Skeletal muscle tissue (tissue), 4 donors: Measurements from ENCODE around the gene PARD3B. TPM values are rescaled to one million over a fixed set of nuclear protein-coding genes. Genes with fewer than 3 reads are reported as not detected.

ENCODE experiments used
- H3K27ac ChIP-seq: one replicate; pipeline ENCODE4 v1.7.0; 2013; ENCODE audit warnings: mild to moderate bottlenecking, low read depth, low read length, inconsistent platforms
- H3K27me3 ChIP-seq, 3 donors: one replicate each; pipeline ENCODE4 v1.7.0; 2013; ENCODE audit warnings: low read length in 3 of 3; ENCODE audit not compliant: control insufficient read depth in 3 of 3, insufficient read depth in 3 of 3
- H3K36me3 ChIP-seq, 3 donors: one replicate each; pipeline ENCODE4 v1.7.0; 2013; ENCODE audit warnings: low read length in 3 of 3; ENCODE audit not compliant: control insufficient read depth in 3 of 3, insufficient read depth in 3 of 3
- H3K4me1 ChIP-seq, 3 donors: one replicate each; pipeline ENCODE4 v1.7.0; 2013; ENCODE audit warnings: low read length in 3 of 3, mild to moderate bottlenecking in 3 of 3; ENCODE audit not compliant: control insufficient read depth in 3 of 3, insufficient read depth in 3 of 3
- H3K4me3 ChIP-seq, 3 donors: one replicate each; pipeline ENCODE4 v1.7.0; 2013; ENCODE audit warnings: low read length in 3 of 3
- H3K9ac ChIP-seq, 3 donors: one replicate each; pipeline ENCODE4 v1.7.0; 2013; ENCODE audit warnings: low read length in 3 of 3, mild to moderate bottlenecking in 3 of 3, moderate library complexity in 2 of 3, low read depth in 1 of 3
- H3K9me3 ChIP-seq, 3 donors: one replicate each; pipeline ENCODE4 v1.7.0; 2013; ENCODE audit warnings: low read length in 3 of 3; ENCODE audit not compliant: control insufficient read depth in 3 of 3
- total RNA-seq: library from RNA; depleted of rRNA; stranded (reverse); fragments of >200 nt; gene quantifications from one replicate; pipeline ENCODE4 v1.2.3, GENCODE V29; 2014
- donor health status: Osteomylitis.

The PARD3B gene
- total RNA-seq, 1 donor from 2014 or later: 19.8 TPM

DNA sequence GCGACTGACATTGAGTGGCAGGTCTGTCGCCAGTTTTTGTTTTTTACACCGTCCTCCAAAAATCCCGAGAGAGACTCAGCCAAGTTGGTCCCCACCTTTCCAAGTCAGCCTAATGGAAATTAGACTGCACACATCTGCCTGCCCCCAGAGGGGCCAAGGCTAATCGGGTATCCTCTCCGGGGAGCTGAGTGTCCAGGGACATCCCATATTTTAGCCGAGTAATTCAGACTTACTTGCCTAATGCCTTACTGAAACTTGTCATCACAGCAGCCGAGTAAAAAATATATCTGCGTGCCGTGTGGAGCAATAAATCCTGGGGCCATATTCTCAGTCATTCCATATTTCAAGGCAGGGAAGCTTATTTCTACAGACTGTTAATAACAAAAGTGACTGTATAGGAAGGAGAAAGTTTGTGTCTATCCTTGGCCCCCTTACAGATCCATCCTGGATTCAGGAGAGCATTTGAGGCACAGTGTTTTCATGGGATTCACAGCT, 1098.2 kb downstream of the PARD3B start:
- H3K4me3 ChIP-seq: no peak overlapping the region

DNA sequence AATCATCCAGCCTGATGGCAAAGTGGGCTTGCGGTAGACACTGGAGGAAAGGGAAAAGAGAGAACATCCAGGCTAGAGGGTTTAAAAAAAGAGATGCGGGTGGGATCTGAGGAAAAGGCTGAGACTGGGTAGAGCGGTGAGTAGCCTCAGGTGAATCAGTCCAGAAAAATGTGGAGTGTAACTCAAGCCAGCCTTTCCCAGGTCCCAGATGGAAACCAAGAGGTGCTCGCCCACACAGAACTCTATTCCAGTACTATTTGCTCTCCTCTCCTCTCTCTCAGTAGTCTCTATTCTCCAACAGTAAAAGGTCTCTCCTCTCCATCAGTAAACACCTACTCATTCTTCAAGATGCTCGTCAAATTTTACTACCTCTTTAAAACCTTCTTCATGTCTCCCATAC, 1098.7 kb downstream of the PARD3B start:
- Histone ChIP-seq H3K9ac (no peak overlapping the region), H3K27me3 (no peaks in the 10 kb centered on the region), H3K9me3 (peaks cover 0 to 9% (median 0%) of the 10 kb centered on the region in 3 donors), H3K4me1 (no peaks in the 10 kb centered on the region), H3K36me3 (no peaks in the 10 kb centered on the region), H3K27ac (no peak overlapping the region), H3K4me3 (no peak overlapping the region)

More for the DNA sequence above, 1098.2 kb downstream of the PARD3B start:
- H3K9me3 ChIP-seq: peaks cover 0 to 9% (median 0%) of the 10 kb centered on the region in 3 donors
- no peaks in the 10 kb centered on the region for H3K27me3 ChIP-seq
- no peak overlapping the region for H3K9ac ChIP-seq
- H3K27ac ChIP-seq: no peak overlapping the region
- H3K36me3 ChIP-seq: no peaks in the 10 kb centered on the region
- H3K4me1 ChIP-seq: no peaks in the 10 kb centered on the region

DNA sequence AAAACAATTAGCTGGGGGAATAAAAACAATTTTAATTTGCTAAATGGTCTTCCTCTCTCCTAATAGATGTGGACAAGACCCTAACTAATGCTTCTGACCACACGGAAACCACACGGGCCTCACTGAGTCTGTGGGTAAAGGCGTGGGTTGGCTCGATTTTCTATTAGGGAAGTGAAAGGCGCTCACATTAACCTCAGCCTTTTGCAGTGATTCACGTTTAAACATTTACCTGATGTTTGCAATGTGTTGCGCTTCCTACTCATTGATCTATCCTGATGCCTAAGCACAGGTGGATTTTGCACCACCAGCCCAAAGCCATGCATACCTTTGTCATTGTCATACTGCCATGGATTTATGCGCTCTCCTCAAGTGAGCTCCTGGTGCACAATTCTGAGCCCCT, 1101.4 kb downstream of the PARD3B start:
- H3K9ac ChIP-seq: no peak overlapping the region
- H3K9me3 ChIP-seq: no peaks in the 10 kb centered on the region
- no peak overlapping the region for H3K4me3 ChIP-seq
- no peaks in the 10 kb centered on the region for H3K4me1 ChIP-seq
- H3K27ac ChIP-seq: no peak overlapping the region
- H3K27me3 ChIP-seq: no peaks in the 10 kb centered on the region
- H3K36me3 ChIP-seq: no peaks in the 10 kb centered on the region

DNA sequence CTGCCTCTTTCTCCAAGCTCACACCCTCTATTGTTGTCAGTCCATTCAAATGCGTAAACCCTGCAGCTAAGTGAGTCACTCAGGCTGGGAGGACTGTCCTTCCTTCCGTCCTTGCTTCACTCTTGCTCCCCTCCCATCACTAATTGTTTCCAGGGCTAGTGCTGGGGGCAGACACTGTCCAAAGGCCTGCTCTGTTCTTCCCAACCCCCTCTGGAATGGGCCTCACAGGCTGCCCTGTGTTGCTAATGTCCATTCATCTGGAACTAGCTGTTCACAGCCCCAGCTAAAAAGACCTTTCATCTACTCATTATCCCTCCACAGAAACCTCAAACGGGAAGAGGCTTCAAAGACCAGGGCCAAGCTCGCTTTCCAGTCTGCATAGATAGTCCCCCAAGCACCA, 1105.2 kb downstream of the PARD3B start:
- Histone ChIP-seq H3K9me3 (no peaks in the 10 kb centered on the region), H3K9ac (no peak overlapping the region), H3K27me3 (no peaks in the 10 kb centered on the region), H3K4me3 (no peak overlapping the region), H3K4me1 (no peaks in the 10 kb centered on the region), H3K36me3 (no peaks in the 10 kb centered on the region), H3K27ac (no peak overlapping the region)

DNA sequence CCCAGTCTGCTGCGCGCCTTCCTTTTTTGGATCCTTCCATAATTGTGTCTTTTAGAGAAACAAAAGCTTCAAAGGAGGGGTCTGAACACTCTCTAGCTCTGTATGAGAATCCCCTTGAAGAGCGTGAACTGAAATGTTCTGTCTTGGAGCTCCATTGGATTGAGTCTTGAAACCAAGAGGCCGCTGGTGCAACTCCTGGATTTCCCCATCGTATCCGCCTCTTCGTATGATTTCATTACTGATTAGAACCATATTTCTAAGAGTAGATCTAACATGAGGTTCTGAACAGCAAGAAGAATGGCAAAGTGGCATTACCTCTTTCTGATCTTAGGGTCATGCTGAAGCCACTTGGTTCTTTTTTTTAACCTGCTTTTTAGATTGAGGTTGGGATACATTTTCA, 1105.7 kb downstream of the PARD3B start:
- Histone ChIP-seq H3K27ac (no peak overlapping the region), H3K9ac (no peak overlapping the region), H3K4me3 (no peak overlapping the region), H3K36me3 (no peaks in the 10 kb centered on the region), H3K27me3 (no peaks in the 10 kb centered on the region), H3K4me1 (no peaks in the 10 kb centered on the region), H3K9me3 (no peaks in the 10 kb centered on the region)

DNA sequence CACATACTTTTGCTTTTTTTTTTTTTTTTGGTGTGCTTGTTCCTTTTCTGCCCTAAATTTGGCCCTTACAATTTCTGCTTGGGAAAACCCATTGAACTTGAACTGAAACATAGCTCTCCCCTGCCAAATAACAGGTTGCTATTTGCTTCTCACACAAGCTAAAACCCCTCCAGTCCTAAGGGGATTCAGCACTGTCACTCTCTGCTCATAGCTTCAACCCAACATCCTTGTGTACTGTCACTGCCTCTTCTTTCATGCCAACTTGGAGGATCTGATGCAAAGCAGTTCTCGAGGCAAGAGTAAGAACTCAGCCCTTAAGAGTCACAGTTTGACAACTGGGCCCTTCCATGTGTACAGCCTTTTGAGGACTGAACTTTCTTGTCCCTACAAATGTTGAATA, 1106.4 kb downstream of the PARD3B start:
- no peaks in the 10 kb centered on the region for H3K9me3 ChIP-seq
- H3K9ac ChIP-seq: no peak overlapping the region
- no peaks in the 10 kb centered on the region for H3K36me3 ChIP-seq
- no peak overlapping the region for H3K27ac ChIP-seq
- no peaks in the 10 kb centered on the region for H3K4me1 ChIP-seq
- H3K4me3 ChIP-seq: no peak overlapping the region
- no peaks in the 10 kb centered on the region for H3K27me3 ChIP-seq

DNA sequence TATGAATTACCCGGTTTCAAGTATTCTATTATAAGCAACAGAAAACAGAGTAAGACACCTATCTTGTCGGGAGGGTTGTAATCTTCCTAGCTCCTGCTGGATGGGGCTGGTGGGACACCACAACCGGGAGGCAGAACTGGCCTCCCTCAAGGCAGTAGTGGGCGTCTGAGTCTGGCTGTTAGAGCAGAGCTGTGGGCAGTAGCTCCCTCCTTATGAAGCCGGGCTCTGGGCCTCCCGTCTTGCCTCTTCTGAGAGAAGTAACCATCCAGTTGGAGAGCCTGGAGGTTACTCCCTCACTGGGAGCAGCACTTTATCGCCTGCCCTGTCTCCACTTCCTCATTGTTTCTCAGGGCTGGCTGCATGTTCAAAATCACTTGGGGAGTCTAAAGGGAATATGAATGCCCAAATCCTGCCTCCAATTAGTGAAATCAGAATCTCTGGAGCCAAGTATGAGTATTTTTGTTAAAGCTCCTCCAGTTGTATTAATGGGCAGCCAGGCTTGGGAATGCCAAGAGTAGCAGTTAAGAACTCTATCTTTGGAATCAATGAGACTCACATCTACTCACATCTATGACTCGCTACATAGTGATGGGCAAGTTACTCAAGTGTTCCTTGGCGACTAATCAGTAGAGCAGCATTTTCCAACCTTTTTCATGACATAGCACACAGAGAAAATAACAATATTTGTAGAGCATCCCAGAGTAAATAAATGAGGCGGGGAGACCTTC, 1109.8 kb downstream of the PARD3B start:
- no peak overlapping the region for H3K27ac ChIP-seq
- no peaks in the 10 kb centered on the region for H3K9me3 ChIP-seq
- H3K4me3 ChIP-seq: no peak overlapping the region
- no peaks in the 10 kb centered on the region for H3K27me3 ChIP-seq
- H3K36me3 ChIP-seq: no peaks in the 10 kb centered on the region
- peaks cover 0 to 7% (median 3%) of the 10 kb centered on the region in 3 donors for H3K4me1 ChIP-seq
- no peak overlapping the region for H3K9ac ChIP-seq

DNA sequence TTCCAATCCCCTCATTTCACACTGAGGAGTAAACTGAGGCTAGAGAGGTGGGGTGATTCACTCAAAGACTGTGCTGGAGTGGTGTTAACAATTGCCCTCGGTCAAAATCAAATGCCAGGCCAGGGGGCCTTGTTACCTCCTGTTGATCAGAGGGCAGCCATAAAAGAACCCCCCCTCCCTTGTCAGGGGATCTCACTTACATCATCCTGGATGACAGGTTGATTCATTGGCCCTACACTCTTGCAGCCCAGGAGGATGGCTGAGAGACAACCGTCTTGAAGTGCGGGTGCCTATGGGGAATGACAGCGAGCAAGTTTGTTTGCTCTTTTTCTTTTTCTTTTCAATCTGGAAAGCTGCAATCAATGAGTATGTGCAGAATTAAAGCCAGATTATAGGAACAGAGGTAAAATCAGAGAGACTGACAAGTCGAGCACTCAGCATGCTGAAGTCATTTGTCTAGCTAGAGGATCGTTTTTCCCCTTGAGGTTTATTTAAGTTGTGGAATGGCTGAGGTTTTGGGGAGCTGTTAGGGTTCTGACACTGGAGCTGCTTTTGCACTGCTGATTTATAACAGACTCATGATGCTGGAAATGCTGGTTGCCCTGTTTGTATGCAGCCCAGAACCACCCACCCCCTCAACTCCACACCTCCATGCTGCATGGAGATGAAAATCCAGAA, 1110.6 kb downstream of the PARD3B start:
- Histone ChIP-seq H3K27me3 (no peaks in the 10 kb centered on the region), H3K4me1 (peaks cover 5 to 9% (median 8%) of the 10 kb centered on the region in 3 donors), H3K9ac (no peak overlapping the region), H3K27ac (no peak overlapping the region), H3K4me3 (no peak overlapping the region), H3K36me3 (no peaks in the 10 kb centered on the region), H3K9me3 (no peaks in the 10 kb centered on the region)

DNA sequence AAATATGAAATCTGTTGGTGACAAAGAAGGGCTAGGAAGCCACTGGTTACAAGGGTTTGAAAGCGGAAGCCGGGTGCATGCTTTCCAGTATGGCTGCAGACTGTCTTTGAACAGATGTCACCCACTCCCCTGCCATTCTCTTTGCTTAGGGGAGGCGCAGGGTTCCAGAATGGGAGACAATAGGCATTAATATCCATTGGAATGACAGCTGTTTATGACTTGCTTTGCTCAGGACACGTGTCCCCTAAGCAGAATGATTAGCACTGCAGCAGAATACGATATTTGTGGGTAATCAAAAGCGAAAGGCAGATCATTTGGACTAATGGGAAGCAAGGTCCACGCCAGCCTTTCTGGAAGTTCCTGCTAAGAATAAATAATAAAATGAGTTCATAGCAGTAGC, 1111.2 kb downstream of the PARD3B start:
- no peaks in the 10 kb centered on the region for H3K36me3 ChIP-seq

DNA sequence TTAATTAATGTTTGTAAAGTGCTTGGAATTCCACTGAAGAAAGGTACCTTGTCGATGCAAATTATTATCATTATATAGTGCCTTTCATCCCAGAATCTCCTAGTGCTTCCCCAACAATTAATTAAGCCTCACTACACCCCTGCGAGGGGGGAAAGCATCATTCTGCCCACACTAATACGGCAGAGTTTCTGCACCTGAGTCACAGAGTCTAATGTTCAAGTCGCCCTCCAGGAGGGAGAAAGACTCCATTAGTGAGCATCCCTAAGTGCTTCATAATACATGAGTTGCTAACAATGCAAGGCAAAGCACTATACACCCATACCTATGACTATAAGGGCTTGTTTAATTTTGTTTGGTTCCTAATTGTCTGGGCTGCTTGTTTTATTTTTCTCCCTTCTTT, 1111.7 kb downstream of the PARD3B start:
- peaks cover 5 to 11% (median 9%) of the 10 kb centered on the region in 3 donors for H3K4me1 ChIP-seq
- no peak overlapping the region for H3K27ac ChIP-seq
- H3K36me3 ChIP-seq: no peaks in the 10 kb centered on the region
- H3K4me3 ChIP-seq: no peak overlapping the region
- no peaks in the 10 kb centered on the region for H3K27me3 ChIP-seq
- no peak overlapping the region for H3K9ac ChIP-seq
- no peaks in the 10 kb centered on the region for H3K9me3 ChIP-seq

More for the DNA sequence above, 1111.2 kb downstream of the PARD3B start:
- H3K27me3 ChIP-seq: no peaks in the 10 kb centered on the region
- no peak overlapping the region for H3K9ac ChIP-seq
- no peaks in the 10 kb centered on the region for H3K9me3 ChIP-seq
- H3K4me1 ChIP-seq: peaks cover 5 to 11% (median 9%) of the 10 kb centered on the region in 3 donors
- H3K27ac ChIP-seq: no peak overlapping the region
- H3K4me3 ChIP-seq: no peak overlapping the region
